Superior temporal gyrus (tissue), 1 donor: ENCODE data around the gene ERBB3.

Experiments used
- DNase-seq: peaks from one replicate; pipeline ENCODE4 v3.0.0-alpha.2; 2016; ENCODE audit errors: extremely low spot score

Gene ERBB3

GRCh38 chr12:56078931-56079722 lies 838 bp upstream of the ERBB3 start:
- DNase-seq = peak; percentile 84

DNA sequence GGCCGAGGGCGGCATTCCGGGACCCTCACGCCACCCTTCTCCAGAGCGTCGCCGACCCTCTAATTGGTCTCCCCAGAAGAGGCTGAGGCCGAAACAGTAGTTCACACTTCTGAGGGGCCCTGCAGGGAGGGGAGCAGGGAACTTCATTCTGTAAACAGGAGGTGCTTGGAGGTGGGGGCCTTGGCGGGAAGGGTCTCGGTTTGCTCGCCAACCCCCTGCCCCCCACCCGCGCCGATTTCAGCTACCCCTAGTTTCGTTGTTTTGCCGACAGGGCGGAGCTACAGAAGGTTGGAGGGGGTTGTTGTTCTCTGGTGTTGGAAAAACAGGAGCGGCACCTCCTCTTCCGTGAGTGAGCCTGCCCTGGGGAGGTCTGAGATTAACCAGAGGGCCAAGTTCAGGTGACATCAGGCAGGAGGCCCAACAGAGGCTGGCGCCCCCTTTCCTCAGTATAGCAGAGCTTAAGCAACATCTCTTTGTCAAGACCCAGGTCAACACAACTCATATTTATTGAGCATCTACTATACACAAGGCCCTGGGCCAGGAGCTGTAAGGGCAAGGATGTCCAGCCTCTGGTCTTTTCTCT lies 682 bp downstream of the ERBB3 start:
- no peak for DNase-seq

DNA sequence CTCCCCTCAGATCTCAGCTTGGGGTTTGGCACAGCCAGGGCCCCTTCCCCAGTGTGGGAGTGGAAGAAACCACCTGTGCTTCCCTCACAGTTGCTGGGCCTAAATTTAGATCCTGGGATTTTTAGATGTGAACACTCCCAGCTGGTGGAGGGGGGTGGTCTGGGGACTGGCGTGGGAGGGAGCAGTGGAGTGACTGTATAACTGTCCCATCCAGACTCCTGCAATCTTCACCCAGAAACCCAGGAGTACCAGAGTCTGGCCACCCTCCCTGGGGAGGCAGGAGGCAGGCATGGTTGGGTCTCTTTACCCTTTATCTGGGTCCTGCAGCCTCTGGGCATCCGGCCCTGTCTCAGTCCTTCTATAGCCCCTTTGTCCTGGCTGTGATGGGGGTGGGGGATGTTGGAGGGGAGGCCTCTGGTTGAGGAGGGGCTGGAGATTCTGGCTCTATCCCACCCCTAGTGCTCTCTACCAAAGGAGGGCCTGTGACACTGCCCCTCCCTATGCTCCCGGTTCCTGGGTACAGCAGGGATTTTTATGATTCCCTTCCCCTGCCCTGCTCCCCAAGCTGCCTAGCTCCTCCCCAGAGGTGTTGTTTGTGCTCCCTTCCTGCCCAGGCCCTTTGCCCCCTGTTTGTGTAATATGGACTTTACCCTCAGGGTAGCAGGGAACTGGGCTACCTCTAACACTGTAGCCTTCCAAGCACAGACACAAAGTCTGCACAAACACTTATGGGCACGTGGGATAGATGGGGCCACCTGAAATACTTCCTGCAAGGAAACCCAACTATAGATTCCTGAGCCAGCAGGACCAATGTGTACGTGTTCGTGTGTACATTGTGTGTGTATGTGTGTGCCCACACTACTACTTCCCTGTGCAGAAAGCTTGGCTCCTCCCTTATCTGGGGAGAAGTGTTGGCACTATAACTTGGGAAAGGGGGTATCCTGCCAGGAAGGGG lies 1.7 kb downstream of the ERBB3 start:
- DNase-seq = peak; percentile 67

DNA sequence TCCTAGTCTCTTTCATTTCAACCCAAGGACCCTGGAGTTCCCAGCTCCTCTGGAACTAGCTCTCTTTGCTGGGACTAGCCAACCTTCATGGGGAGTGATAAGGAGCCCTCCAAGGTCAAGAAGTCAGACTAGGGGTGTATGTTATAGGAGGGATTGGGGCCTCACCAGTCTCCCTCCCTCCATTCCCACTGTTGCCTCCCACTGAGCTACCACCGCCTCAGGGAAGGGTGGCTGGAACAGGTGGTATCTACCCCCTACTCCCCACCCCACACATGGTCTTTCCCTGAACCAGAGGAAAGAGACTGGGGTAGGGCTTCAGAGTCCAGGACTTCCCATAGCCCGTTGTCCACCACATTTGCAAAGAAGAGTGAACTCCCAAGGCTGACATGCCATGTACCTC lies 2.4 kb downstream of the ERBB3 start:
- DNase-seq = no peak

DNA sequence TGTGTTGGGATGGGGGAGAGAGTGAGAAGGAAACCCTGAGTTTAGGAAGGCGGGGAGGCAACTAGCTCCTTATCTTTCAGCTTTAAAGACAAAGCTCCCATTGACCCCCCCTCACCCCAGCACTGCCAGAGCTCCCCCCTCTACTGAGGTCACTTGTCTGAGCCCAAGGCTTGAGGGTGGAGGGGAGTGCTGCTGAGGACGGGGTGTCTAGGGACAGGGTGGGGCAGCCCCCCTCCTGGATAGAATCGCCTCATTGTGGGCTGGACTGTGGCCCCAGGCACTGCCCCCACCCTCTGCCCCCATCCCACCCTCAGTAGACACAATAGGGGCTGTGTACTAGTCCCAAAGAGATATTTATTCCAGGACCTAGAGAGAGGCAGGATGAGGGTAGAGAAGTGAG lies 3.0 kb downstream of the ERBB3 start:
- peak; percentile 91 for DNase-seq

DNA sequence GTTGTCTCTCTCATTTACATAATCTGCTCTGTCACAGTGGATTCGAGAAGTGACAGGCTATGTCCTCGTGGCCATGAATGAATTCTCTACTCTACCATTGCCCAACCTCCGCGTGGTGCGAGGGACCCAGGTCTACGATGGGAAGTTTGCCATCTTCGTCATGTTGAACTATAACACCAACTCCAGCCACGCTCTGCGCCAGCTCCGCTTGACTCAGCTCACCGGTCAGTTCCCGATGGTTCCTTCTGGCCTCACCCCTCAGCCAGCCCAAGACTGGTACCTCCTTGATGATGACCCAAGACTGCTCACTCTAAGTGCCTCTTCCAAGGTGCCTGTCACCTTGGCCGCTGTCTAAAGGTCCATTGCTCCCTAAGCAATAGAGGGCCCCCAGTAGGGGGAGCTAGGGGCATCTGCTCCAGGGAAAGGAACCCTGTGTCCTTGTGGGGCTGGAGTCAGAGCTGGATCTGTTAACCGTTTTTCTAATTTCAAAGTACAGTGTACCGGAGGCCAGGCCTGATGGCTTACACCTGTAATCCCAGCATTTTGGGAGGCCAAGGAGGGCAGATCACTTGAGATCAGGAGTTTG lies 5.1 kb downstream of the ERBB3 start:
- DNase-seq = no peak

DNA sequence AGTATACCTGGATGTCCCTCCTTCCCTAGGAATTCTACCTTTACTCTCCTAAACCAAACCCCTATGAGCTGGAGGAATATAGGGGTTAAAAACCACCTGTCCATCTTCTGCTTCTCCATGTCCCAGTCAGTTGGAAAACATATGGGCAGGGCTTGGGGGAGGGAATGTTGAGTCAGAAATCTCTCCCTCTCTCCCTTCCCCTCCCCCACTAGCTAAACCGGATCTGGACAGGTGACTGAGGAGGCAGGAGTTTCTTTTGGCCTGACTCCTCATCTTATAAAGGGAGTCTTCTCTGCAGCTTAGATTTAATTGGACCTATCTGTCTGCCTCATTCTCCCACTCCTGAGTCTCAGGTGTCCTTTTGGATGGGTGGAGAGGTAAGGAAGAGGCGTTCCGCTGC lies 6.1 kb downstream of the ERBB3 start:
- DNase-seq = no peak

GRCh38 chr12:56086608-56087007 lies 6.6 kb downstream of the ERBB3 start:
- DNase-seq = no peak

DNA sequence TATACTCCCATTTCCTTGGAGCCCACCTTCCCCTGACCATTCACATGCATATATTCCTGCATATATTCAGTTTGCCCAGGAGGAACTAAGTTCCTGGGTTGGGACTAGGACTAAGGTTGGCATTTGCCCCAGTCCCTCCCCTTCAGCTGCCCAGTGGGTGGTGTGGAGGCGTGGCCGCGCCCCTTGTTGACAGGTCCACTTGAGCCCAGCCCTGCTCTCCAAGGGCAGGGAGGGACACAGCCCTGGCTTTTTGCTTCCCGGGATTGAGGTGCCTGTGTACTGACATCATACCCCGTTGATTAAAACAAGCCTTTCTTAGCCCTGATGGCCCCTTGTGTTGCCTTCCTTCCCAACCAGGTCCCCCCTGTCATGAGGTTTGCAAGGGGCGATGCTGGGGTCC lies 7.3 kb downstream of the ERBB3 start:
- no peak for DNase-seq

GRCh38 chr12:56097738-56098137 lies 17.8 kb downstream of the ERBB3 start:
- no peak for DNase-seq

DNA sequence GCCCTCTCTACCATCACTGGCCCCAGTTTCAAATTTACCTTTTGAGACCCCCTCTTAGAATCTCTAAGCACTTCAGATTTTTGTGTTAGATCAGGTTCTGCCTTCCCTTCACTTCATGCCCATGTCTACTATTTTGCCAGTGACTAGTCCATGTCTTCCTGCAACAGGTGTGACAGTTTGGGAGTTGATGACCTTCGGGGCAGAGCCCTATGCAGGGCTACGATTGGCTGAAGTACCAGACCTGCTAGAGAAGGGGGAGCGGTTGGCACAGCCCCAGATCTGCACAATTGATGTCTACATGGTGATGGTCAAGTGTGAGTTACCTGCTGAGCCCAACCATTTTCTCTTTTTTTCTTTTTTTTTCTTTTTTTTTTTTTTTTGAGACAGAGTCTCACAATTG lies 18.6 kb downstream of the ERBB3 start:
- no peak for DNase-seq

DNA sequence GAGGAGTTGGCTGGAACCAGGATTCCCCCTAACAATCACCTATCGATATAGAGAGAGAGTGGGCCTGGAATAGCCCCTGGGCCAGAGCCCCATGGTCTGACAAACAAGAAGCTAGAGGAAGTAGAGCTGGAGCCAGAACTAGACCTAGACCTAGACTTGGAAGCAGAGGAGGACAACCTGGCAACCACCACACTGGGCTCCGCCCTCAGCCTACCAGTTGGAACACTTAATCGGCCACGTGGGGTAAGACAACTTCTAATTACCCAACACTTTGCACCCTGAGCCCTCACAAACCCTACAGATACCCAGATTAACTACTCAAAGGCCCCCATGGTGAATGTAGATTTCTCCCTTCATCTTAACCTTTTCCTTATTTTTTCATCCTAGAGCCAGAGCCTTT lies 19.8 kb downstream of the ERBB3 start:
- no peak for DNase-seq

- no peak for DNase-seq
Measured at GRCh38 chr12:56101045-56101444, 21.1 kb downstream of the ERBB3 start.

- DNase-seq = no peak
Measured at GRCh38 chr12:56102683-56103065, 22.7 kb downstream of the ERBB3 start.

DNA sequence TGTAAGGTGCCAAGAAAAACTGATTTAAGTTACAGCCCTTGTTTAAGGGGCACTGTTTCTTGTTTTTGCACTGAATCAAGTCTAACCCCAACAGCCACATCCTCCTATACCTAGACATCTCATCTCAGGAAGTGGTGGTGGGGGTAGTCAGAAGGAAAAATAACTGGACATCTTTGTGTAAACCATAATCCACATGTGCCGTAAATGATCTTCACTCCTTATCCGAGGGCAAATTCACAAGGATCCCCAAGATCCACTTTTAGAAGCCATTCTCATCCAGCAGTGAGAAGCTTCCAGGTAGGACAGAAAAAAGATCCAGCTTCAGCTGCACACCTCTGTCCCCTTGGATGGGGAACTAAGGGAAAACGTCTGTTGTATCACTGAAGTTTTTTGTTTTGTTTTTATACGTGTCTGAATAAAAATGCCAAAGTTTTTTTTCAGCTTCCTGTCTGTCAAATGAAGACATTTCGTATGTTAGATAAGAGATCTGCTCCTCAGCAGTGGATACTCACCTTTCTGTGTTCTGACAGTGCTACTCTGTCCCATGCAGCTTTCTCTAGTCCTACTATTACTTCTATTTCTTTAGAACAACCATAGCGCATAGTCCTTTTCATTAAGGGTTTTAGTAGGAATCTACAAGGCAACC lies 23.2 kb downstream of the ERBB3 start:
- DNase-seq = no peak

DNA sequence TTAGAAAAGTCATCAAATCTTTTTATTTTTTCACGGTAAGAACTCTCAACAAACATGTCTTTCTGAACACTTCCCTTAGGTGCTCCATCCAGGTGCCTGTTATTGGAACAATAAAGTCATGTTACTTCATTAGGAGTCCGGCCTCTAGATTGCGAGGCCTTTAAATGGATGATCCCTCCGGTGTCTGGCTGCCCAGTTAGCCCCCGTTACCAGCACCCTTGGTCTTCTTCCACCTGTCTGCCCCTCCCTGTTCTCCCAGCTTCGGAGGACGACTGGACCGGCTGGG lies 23.8 kb downstream of the ERBB3 start:
- DNase-seq = peak; percentile 48

DNA sequence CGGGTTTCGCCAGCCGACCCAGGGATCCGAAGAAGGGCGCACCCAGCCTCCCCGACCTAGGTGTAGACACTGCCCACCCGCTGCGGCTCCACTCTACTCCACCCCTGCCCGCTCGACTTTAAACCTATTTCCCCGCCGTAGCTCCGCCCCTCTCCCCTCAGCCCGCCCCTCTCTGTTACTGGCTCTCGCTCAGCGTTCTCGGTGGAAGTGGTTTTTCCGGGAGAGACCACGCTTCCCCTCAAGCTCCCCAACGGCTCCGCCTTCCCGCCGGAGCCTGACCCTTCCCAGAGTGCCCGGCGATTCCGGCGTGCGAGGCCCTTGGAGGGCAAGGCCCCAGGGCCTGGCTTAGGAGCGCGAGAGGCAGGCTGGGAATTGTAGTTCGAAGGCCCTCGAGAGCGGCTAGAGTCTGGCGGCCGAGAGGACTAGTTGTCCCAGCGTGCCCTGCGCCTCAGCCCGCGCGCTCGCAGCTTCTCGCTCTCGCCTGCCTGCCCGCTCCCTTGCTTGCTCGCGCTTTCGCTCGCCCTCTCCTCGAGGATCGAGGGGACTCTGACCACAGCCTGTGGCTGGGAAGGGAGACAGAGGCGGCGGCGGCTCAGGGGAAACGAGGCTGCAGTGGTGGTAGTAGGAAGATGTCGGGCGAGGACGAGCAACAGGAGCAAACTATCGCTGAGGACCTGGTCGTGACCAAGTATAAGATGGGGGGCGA lies 24.3 kb downstream of the ERBB3 start, which contains the start of gene PA2G4:
Gene PA2G4 (plus strand): TSS at position 451 of the 706 bp plus-strand sequence. CDS start 179 bp downstream, at position 630.
- peak; percentile 98 for DNase-seq

- no peak for DNase-seq
Measured at GRCh38 chr12:56104815-56105608, 25.0 kb downstream of the ERBB3 start.

GRCh38 chr12:56105609-56105902 lies 25.6 kb downstream of the ERBB3 start:
- no peak for DNase-seq

DNA sequence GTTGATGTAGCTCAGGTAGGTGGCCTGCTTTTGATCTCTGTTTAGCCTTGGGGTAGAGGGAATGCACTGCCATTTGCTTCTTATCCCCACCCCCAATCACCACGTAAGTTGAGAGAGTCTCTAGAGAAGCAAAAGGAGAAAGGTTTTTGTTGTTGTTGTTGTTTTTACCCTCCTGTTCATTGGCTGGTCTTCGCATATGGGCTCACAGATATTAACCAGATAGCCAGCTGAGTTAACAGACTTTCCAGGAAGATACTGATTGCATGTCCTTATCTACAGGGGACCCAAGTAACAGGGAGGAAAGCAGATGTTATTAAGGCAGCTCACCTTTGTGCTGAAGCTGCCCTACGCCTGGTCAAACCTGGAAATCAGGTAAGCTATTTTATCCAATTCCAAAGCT lies 27.3 kb downstream of the ERBB3 start:
- no peak for DNase-seq

GRCh38 chr12:56110571-56110970 lies 30.6 kb downstream of the ERBB3 start:
- no peak for DNase-seq
